ENCODE results near the gene B9D1.
"Not testable (repeated sequence)": the region's sequence is repeated elsewhere in the genome, so short reads cannot be mapped to it uniquely, and the experiment has no call there.

B9D1 gene

GRCh38 chr17:19357761-19358160 lies 4.8 kb downstream of the B9D1 start:
- no peak overlapping the region for H3K4me3 ChIP-seq (ENCODE audit: low read depth, low read length)
- DNase-seq (ENCODE audit: low read depth) = no peak
- no peak for TF ChIP-seq CTCF (conservative IDR thresholded peaks at IDR 0.05; ENCODE audit: low read depth, low read length)

- no peak for TF ChIP-seq CTCF (conservative IDR thresholded peaks at IDR 0.05; ENCODE audit: low read depth, low read length)
- DNase-seq (ENCODE audit: low read depth) = no peak
- no peak overlapping the region for H3K4me3 ChIP-seq (ENCODE audit: low read depth, low read length)
Measured at GRCh38 chr17:19357351-19357750, 5.2 kb downstream of the B9D1 start.

- TF ChIP-seq CTCF (conservative IDR thresholded peaks at IDR 0.05; ENCODE audit: low read depth, low read length) = no peak
- H3K4me3 ChIP-seq (ENCODE audit: low read depth, low read length) = no peak overlapping the region
- no peak for DNase-seq (ENCODE audit: low read depth)
Measured at GRCh38 chr17:19354748-19355147, 7.8 kb downstream of the B9D1 start.

GRCh38 chr17:19353401-19353800 lies 9.1 kb downstream of the B9D1 start:
- not testable (repeated sequence) for H3K4me3 ChIP-seq (ENCODE audit: low read depth, low read length); DNase-seq (ENCODE audit: low read depth)

- no peak overlapping the region for H3K4me3 ChIP-seq (ENCODE audit: low read depth, low read length)
- no peak for DNase-seq (ENCODE audit: low read depth)
Measured at GRCh38 chr17:19348806-19349205, 13.7 kb downstream of the B9D1 start.

GRCh38 chr17:19348081-19348650 lies 14.4 kb downstream of the B9D1 start:
- DNase-seq (ENCODE audit: low read depth) = no peak
- no peak overlapping the region for H3K4me3 ChIP-seq (ENCODE audit: low read depth, low read length)
- no peak for TF ChIP-seq CTCF (conservative IDR thresholded peaks at IDR 0.05; ENCODE audit: low read depth, low read length)

More at GRCh38 chr17:19348806-19349205, 13.7 kb downstream of the B9D1 start:
- TF ChIP-seq CTCF (conservative IDR thresholded peaks at IDR 0.05; ENCODE audit: low read depth, low read length) = no peak

- no peak overlapping the region for H3K4me3 ChIP-seq (ENCODE audit: low read depth, low read length)
- no peak for TF ChIP-seq CTCF (conservative IDR thresholded peaks at IDR 0.05; ENCODE audit: low read depth, low read length)
- DNase-seq (ENCODE audit: low read depth) = no peak
Measured at GRCh38 chr17:19347323-19348080, 15.0 kb downstream of the B9D1 start.
